Measurements from ENCODE around the gene ANKRD65.
"Not testable (repeated sequence)": the region's sequence is repeated elsewhere in the genome, so short reads cannot be mapped to it uniquely, and the experiment has no call there.

Gene ANKRD65

DNA sequence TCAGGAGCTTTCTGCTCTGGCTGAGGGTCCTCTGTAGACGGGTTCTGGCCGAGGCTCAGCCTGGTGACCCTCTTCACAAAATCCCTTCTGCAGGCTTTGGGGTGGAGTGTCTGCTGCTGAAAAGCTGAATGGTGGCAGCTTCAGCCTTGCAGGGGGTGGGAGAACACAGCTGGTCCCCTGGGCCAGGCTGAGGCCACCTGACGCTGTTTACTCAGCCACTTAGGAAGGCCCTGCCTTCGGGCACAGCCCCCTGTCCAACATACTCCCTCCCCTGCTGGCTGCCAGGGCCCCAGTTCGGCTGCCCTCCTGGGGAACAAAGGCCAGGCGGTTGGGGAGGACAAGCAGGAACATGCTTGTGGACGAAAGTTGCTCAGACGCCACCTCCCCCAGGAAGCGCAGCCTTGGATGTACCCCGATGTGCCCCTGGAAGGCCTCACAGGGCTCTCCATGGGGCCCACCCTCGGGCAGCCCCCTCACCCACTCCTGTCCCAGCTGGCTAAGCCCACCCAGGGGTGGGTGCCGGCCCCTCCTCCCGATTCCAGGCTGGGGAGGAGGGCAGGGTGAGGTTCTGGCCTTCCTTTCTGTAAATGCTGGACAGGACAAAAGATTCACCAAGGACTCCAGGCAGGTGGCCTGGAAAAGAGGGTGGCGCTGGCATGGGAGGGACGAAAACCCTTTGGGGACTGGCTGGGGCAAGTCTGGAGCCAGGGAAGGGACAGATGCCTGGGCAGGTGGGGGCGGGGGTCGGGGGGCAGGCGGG, at the start of gene ANKRD65:
ANKRD65 (minus strand) TSS at position 130 of the 760 bp plus-strand sequence. CDS start 271 bp downstream, outside the sequence.
- peak; percentile 5 for DNase-seq (ENCODE audit: low spot score)

- DNase-seq (ENCODE audit: low spot score), result not testable (repeated sequence)
These were observed 47.3 kb upstream of the ANKRD65 start for GRCh38 chr1:1468196-1468985.

DNA sequence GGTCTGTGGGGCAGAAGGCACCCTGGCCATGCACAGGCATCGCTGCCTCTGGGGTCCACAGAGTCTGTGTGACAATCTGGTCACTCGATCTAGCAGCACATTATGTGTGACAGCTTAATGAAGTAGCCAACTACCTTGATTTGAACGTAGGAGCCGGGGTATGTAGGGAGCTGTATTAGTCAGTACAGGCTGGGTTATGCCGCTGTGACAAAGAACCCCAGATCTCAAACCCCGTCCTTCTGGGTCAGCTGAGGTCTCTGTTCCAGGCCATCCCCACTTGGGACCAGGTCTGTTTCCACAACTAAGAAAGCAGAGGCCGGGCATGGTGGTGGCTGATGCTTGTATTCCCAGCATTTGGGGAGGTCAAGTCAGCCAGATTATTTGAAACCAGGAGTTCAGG, 42.2 kb upstream of the ANKRD65 start:
- DNase-seq (ENCODE audit: low spot score), result no peak

GRCh38 chr1:1462318-1462966, 41.4 kb upstream of the ANKRD65 start:
- peak; percentile 61 for DNase-seq (ENCODE audit: low spot score)

- DNase-seq (ENCODE audit: low spot score), result no peak
These were observed 40.7 kb upstream of the ANKRD65 start for GRCh38 chr1:1461721-1462317.

GRCh38 chr1:1460540-1461130, 39.6 kb upstream of the ANKRD65 start:
- DNase-seq (ENCODE audit: low spot score), result no peak

DNA sequence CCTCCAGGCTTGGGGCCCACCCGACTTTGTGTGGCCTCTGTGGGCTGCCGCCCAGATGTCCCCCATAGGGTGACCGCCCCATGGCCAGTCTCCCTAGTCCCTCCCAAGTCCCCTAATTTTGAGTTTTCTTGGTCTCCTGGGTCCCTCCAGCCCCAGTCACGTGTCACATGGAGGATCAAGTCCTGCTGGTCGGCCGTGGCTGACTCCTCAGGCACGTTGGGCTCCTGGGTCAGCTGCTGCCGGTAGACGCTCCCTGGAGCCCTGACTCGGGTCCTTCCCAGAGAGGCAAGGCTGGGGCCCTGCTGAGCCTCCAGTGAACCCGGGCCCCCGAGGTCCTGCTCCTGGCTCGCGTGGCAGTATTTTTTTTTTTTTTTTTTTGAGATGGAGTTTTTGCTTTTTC, 38.6 kb upstream of the ANKRD65 start:
- DNase-seq (ENCODE audit: low spot score), result not testable (repeated sequence)

DNA sequence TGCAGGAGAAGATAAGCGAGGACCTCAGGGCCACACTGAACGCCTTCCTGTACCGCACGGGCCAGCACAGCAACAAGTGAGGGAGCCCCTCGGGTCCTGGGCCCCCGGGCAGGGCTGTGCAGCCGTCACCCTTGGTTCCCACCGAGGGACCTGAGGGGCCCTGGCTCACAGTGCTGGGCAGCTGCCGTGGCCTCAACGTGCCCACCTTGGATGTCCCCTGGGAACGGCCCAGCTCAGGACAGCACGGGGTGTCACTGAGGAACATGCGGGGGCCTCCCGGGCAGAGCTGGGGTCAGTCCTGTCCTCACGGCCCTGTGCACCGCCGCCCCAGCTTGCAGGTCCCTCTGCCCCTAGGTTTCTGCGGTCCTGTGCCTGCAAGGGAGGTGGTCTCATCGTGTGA, 38.1 kb upstream of the ANKRD65 start:
- not testable (repeated sequence) for DNase-seq (ENCODE audit: low spot score)

- not testable (repeated sequence) for DNase-seq (ENCODE audit: low spot score)
These were observed 35.7 kb upstream of the ANKRD65 start for GRCh38 chr1:1456683-1457255.

- not testable (repeated sequence) for DNase-seq (ENCODE audit: low spot score)
These were observed 34.9 kb upstream of the ANKRD65 start for GRCh38 chr1:1455934-1456333.

GRCh38 chr1:1455366-1455884, 34.3 kb upstream of the ANKRD65 start:
- DNase-seq (ENCODE audit: low spot score), result no peak

DNA sequence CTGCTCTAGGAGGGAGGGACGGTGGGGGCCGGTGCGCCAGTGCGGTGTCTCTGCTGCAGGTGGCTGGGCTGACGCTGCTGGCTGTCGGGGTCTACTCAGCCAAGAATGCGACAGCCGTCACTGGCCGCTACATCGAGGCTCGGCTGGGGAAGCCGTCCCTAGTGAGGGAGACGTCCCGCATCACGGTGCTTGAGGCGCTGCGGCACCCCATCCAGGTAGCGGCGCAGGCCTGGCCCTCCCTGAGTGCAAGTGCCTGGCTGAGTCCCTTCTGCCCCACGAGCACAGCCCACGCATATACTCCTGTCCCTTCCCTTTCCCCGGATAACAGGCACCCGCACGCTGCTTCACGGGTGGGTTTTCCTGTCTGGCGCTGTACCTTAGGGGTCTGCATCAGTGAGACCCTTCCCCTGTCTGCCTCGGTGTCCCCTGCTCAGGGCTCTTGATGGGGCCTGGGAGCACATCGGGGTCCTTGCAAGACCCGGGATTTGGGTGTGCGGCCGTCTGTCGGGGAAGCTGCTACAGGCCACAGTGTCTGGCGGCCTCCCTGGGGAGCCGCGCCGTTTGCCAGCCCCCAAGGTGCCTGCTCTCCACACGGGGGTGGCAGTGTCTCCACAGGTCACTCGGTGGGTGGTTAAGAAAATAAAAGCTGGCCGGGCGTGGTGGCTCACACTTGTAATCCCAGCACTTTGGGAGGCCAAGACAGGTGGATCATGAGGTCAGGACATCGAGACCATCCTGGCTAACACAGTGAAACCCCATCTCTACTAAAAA, 33.4 kb upstream of the ANKRD65 start:
- not testable (repeated sequence) for DNase-seq (ENCODE audit: low spot score)

GRCh38 chr1:1452882-1453281, 31.8 kb upstream of the ANKRD65 start:
- DNase-seq (ENCODE audit: low spot score), result no peak

DNA sequence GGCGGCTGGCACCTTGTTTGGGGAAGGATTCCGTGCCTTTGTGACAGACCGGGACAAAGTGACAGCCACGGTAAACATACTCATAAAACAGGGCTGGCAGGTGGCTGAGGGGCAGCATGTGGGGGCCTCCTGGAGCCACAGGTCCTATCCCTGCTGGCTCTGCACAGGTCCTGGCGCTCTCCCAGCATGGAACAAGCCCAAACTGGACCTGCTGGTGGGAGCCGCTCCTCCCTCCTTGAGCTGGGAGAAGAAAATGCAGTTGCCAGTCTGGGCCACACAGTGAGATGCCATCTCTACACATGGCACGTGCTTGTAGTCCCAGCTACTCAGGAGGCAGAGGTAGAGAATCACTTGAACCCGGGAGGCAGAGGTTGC, 31.3 kb upstream of the ANKRD65 start:
- DNase-seq (ENCODE audit: low spot score), result not testable (repeated sequence)

DNA sequence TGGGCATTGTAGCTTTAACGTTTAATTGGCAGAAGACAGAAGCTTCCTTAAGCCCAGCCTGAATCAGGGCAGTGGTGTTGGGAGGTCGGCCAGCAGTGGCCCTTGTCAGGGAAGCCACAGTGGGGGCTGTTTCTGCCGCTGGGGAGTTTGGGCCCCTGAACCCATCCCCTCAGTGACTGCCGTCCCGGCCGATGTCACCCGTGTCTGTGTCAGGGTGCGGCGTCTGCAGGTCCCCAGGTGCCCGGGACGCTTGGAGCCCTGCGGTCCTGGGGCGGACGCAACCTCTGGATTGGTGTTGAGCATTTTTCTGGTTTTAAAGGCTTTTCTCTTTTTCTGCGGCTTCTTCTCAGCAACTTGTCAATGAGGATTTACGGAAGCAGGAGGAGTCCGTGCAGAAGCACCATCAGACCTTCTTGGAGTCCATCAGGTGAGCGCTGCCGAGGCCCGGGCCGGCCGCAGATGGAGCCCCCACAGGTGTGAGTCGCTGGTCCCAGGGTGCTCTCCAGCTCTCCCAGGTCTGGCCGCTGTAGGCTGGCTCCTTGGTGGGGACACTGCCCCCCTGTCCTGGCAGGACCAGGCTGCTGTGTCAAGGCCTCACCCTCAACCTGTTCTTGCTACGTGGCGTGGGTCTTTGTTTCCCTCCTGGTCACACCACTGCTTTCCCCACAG, 30.8 kb upstream of the ANKRD65 start:
- DNase-seq (ENCODE audit: low spot score), result peak; percentile 8

DNA sequence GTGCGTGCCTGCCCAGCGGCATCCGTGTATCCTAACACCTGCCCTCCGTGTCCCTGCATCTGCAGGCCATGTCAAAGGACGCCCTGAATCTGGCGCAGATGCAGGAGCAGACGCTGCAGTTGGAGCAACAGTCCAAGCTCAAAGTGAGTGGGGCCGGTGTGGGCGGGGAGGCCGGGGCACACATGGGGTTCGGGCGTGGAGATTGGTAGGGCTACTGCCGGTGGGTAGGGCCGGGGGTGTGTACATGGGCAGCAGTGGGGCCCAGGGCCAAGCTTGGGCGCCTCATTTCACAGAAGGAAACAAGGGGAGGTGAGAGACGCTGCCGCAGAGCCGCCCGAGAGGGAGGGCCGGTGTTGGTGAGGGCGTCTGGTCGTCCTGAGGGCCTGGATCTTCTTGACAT, 29.5 kb upstream of the ANKRD65 start:
- not testable (repeated sequence) for DNase-seq (ENCODE audit: low spot score)

DNA sequence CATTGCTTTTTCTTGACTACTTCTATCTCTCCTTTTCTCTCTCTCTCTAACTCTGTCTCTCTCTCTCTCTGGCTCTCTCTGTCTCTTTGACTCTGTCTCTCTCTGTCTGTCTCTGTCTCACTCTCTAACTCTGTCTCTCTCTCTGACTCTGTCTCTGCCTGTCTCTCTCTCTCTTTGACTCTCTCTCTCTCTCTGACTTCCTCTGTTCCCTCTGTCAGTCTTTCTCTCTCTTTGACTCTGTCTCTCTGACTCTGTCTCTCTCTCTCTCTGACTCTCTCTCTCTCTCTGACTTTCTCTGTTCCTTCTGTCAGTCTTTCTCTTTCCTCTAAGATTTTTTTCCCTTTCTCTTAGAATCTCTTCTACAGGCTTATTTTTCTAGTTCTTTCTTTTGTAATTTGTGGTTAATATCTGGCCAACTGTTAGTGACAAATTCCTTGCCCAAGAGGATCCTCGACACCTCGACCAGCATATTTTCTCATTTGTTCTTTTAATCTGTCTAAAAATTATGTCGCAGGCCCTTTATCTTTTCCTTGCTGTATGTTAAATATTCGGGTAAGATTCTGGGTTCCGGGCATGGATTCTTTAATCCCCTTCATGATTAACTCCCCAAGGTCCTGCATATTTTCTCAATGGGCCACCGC, 28.1 kb upstream of the ANKRD65 start, which contains the start of gene ATAD3C:
ATAD3C (plus strand) TSS at position 591 of the 641 bp plus-strand sequence. CDS start 995 bp downstream, outside the sequence.
- no peak for DNase-seq (ENCODE audit: low spot score)

- not testable (repeated sequence) for DNase-seq (ENCODE audit: low spot score)
These were observed 25.6 kb upstream of the ANKRD65 start for GRCh38 chr1:1446631-1447030.

- DNase-seq (ENCODE audit: low spot score), result no peak
These were observed 21.1 kb upstream of the ANKRD65 start for GRCh38 chr1:1442069-1442770.

All from iPS-NIHi11 (cell line).